Liver (tissue), 4 donors: ENCODE measurements around the gene MRPS9. TPM values are rescaled to one million over a fixed set of nuclear protein-coding genes. Genes with fewer than 3 reads are reported as not detected.

ENCODE experiments used
- polyA plus RNA-seq, 2 donors: library from polyadenylated mRNA; stranded (reverse) in 1 of 2; unstranded in 1 of 2; fragments of 200-250 nt in 1 of 2; fragments of >200 nt in 1 of 2; fragmentation: Nextera tagmentation in 1 of 2; extraction: Ambion mirVana in 1 of 2; gene quantifications; one replicate each; pipeline versions ENCODE4 v1.2.1 to v1.2.3, GENCODE V29; 2013 to 2015
- total RNA-seq, 2 donors: library from RNA; depleted of rRNA; stranded (reverse); fragments of >200 nt; gene quantifications; one replicate each; pipeline ENCODE4 v1.2.3, GENCODE V29; 2014
- donor health status: healthy.
- donor health status: healthy.
- donor health status: healthy.

Gene MRPS9
- total and polyA plus RNA-seq, 4 donors = 11.5 to 27.7 (median 17.9) TPM

Other genes starting within 250 kb of the MRPS9 start
- not detected for gene POU3F3, start 184.0 kb upstream of the MRPS9 start, total RNA-seq
- gene POU3F3, start 184.0 kb upstream of the MRPS9 start, polyA plus RNA-seq = not detected
- gene GPR45, start 203.7 kb downstream of the MRPS9 start, total RNA-seq = not detected
- not detected for gene GPR45, start 203.7 kb downstream of the MRPS9 start, polyA plus RNA-seq